HG02870 (cell line): Measurements from ENCODE around the gene ZNF341.

Experiments
- ATAC-seq: cut with Tn5 transposase; IDR thresholded peaks from one replicate; pipeline ENCODE4 v1.9.1; 2021; ENCODE audit warnings: mild to moderate bottlenecking, moderate library complexity; ENCODE audit not compliant: unreplicated experiment

ZNF341 gene

GRCh38 chr20:33701629-33702450 lies 30.0 kb upstream of the ZNF341 start:
- ATAC-seq: no peak

DNA sequence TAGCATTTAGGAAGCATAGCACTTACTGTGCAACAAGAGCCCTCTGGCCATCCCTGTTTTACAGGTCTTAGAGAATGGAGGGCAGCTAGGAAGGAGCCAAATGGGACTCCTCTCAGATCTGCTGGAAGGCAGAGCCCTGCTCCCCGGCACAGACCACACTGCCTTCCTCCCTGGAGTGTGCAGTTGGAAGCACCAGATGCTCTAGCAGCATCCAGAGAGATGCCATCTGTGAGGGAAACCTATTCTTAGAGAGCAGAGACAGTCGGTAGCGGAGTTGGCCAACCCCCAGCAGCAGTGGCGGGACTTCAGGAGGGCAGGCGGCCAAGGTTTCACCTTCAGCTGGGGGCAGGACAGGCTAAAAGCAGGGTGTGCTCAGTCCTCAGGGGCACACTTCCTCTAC lies 28.9 kb upstream of the ZNF341 start:
- no peak for ATAC-seq

- no peak for ATAC-seq
Measured at GRCh38 chr20:33703498-33704137, 28.2 kb upstream of the ZNF341 start.

DNA sequence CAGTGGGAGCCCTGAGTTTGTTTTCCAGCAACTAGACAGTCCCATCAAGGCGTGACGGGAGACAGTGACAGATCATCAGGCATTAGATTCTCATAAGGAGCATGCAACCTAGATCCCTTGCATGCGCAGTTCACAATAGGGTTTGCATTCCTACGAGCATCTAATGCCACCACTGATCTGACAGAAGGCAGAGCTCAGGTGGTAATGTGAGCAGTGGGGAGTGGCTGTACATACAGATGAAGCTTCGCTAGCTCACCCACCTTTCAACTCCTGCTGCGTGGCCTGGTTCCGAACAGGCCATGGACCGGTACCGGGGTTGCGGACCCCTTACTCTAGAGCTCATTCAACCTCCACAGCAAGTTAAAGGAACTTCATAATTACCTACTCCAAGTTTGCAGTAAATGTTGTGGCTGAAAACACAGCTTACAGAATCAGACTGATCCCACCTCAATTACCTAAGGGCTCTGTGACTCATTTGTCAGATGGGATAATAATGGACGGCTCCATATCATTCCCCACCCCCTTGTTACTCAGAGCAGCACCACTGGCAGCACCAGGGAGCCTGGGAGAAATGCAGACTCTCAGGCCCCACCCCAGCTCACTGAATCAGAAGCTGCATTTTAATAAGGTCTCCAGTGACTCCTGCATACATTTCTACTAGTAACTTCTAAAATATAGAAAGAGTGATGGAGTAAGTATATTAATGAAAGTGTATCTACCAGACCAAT lies 27.4 kb upstream of the ZNF341 start:
- ATAC-seq: no peak

- no peak for ATAC-seq
Measured at GRCh38 chr20:33707668-33708067, 24.1 kb upstream of the ZNF341 start.

DNA sequence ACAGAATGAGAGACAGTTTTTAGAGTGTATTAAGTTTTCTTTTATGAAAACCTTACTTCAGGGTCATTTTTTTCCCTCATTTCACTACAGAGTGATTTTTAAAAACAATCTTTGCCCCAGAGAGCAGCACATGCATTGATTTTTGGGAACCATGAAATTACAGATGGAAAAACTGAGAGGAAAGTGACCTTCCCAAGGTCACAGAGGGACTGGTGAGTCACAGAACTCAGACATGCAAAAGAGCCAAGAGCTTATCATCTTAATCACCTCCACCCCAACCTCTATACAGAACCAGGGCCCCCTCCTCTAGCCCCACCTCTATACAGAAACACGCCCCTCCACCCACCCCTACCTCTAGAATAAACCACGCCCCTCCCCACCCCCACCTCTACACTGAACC lies 22.4 kb upstream of the ZNF341 start:
- no peak for ATAC-seq

GRCh38 chr20:33709905-33710541 lies 21.8 kb upstream of the ZNF341 start:
- no peak for ATAC-seq

DNA sequence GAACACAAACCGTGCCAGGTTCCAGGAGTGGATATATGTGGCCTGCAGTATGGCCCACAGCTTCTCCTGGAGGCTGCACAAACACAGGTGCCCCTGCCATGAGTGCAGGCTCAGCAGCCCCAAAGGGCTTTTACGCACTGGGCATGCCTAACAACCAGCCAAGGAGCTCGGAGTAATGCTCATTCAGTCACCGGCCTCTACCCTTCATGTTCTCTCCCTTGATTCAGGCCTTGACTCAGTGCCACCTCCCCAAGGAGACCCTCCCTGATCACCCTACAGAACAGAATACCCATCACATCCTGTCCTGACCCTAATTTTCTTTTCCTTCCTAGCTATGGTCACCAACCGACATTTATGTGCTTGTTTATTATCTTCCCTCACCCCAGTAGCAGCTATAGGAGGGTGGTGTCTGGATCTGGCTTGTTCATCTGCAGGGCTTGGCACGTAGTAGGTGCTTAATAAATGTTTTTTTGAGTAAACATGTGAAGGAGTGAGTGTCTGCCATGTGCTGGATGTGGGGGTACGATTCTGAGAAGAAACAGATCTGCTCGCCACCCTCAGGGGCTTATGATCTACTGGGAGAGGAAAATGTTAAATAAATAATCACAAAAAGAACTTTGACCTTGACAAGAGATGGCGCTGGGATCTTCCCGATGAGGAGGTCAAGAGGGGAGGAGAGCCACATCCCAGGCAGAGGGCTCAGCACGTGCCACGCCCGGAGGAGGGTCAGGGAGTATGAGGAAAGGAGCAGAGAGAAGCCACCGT lies 20.9 kb upstream of the ZNF341 start:
- no peak for ATAC-seq

- no peak for ATAC-seq
Measured at GRCh38 chr20:33711446-33711738, 20.4 kb upstream of the ZNF341 start.

GRCh38 chr20:33713865-33714367 lies 17.9 kb upstream of the ZNF341 start:
- ATAC-seq: no peak

DNA sequence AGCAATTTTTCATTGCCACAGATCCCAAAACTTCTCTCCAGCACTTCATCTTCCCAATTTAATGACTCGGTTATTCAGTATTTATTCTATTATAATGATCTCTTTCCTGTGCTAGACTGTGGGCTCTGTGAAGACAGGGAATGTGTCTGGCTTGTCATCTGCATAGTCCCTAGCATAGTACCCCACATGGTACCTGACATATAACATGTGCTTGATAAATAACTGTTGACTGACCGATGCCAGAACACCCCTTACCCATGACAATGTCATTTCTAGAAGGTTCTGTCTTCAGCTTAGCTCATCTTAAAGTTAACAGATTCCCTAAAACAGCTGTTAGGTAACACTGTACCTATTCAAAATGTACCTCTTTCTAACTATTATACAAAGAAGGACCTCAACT lies 15.3 kb upstream of the ZNF341 start:
- no peak for ATAC-seq

DNA sequence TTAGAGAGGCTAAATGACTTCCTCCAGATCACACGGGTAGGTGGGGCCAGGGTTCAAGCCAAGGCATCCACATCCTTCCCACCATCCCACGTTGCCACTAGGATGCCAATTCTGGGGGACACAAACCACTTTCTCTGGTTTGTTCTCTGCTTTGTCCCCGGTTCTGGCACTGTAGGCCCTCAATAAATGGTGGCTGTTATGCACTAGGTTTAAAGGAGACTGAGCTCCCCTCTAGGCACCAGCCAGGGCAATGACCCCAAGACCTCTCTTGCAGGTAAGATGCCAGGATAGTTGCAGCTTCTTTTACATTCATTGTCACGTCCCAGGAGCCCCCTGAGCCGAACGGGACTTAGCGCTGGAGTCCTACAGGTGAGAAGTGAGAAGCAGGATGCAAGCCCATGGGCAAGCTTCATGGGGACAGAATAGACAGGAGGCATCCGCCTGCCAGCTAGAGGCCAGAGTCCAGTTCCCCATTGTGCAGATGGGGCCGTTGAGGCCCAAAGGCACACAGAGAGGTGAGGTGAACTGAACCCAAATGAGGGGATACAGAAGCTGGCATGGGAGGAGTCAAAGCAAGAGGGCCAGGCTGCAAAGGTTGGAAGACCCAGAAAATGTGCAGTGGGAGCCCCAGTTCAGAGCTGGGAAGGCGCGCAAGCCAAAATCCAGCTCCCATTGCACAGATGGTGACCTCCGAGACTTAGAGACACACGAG lies 12.4 kb upstream of the ZNF341 start:
- peak; percentile 4 for ATAC-seq

GRCh38 chr20:33719989-33720709 lies 11.6 kb upstream of the ZNF341 start, which contains the start of gene PXMP4:
Gene PXMP4, minus strand, starts transcription at chr20:33720310. Its CDS starts 103 bp downstream, at chr20:33720207.
- peak; percentile 97 for ATAC-seq

GRCh38 chr20:33721391-33722140 lies 10.2 kb upstream of the ZNF341 start:
- no peak for ATAC-seq

GRCh38 chr20:33724439-33725094 lies 7.2 kb upstream of the ZNF341 start:
- ATAC-seq: no peak

- no peak for ATAC-seq
Measured at GRCh38 chr20:33725607-33726264, 6.1 kb upstream of the ZNF341 start.

- no peak for ATAC-seq
Measured at GRCh38 chr20:33727115-33727479, 4.7 kb upstream of the ZNF341 start.

DNA sequence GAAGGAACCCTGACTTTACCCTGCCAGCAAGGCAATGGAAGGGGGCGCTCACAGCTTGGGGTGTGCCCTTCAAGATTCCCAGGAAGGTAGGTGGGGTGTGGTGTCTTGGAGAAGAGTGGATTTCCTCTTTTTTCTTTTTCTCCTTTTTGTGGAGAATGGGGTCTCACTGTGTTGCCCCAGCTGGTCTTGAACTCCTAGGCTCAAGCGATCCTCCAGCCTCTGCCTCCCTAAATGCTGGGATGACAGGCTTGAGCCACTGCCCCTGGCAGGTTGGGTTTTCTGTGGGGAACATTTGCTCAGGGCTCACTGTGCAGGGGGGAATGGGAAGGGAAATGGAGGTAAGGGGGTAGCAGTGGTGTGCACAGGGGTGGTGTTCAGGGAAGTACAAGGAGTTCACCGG lies 4.0 kb upstream of the ZNF341 start:
- ATAC-seq: no peak
